Panc1 (cell line): Measurements from ENCODE around the gene PPT1.

Source experiments
- CTCF ChIP-seq: fragments of 450-650 bp; IDR thresholded peaks from 2 replicates; pipeline ENCODE4 v1.5.1; 2017; ENCODE audit warnings: mild to moderate bottlenecking
- POLR2AphosphoS5 ChIP-seq: IDR thresholded peaks from 2 replicates; pipeline ENCODE4 v1.6.1; 2012; ENCODE audit warnings: mild to moderate bottlenecking, low read depth, low read length, moderate library complexity
- SIN3A ChIP-seq: IDR thresholded peaks from 2 replicates; pipeline ENCODE4 v1.6.1; 2012; ENCODE audit warnings: low read depth, mild to moderate bottlenecking, low read length, moderate library complexity, borderline replicate concordance; ENCODE audit not compliant: insufficient read depth
- TCF7L2 ChIP-seq: IDR thresholded peaks from 2 replicates; pipeline ENCODE4 v1.6.1; 2011; ENCODE audit warnings: mild to moderate bottlenecking, low read depth, low read length, inconsistent platforms

GRCh38 chr1:40133839-40134238, 36.8 kb upstream of the PPT1 start:
- TF ChIP-seq CTCF: no peak
- no peak for TF ChIP-seq POLR2AphosphoS5
- TF ChIP-seq SIN3A: no peak
- no peak for TF ChIP-seq TCF7L2
